SK-N-MC (cell line): ENCODE measurements around the gene RALY.

Experiments
- EZH2 ChIP-seq: fragments of 200-600 bp; sonication (generic); IDR thresholded peaks from one replicate; pipeline ENCODE4 v1.6.1; 2017; ENCODE audit warnings: antibody characterized with exemption
- FOXP2 ChIP-seq: optimal IDR thresholded peaks from 2 replicates; pipeline ENCODE3; 2011; ENCODE audit warnings: mild to moderate bottlenecking, moderate library complexity; ENCODE audit not compliant: insufficient read depth; ENCODE audit errors: extremely low read length, control extremely low read depth
- POLR2AphosphoS5 ChIP-seq: IDR thresholded peaks from 2 replicates; pipeline ENCODE4 v1.6.1; 2012; ENCODE audit warnings: mild to moderate bottlenecking, low read depth, low read length, borderline replicate concordance

DNA sequence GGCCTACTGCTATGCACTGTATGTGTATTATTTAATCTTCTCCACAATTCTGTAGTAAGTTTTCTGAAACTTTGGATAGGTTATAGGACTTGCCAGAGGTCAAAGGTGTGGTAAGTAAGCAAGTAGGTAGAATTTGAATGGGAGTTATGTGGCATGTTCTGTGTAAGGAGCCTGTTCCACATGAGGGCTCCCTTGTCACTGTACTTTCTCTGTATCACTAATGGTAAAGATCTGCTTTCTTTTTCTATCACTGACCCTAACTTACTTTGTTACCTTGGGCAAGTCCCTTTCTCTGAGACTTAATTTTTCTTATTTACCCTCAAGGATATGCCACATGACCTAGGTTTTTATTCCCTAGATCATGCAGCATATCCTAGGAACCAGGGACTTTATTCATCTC is 68.0 kb downstream of the RALY start:
- TF ChIP-seq EZH2 (no peak), POLR2AphosphoS5 (no peak), FOXP2 (no peak)
